ENCODE measurements around the gene NEGR1.

Gene NEGR1

DNA sequence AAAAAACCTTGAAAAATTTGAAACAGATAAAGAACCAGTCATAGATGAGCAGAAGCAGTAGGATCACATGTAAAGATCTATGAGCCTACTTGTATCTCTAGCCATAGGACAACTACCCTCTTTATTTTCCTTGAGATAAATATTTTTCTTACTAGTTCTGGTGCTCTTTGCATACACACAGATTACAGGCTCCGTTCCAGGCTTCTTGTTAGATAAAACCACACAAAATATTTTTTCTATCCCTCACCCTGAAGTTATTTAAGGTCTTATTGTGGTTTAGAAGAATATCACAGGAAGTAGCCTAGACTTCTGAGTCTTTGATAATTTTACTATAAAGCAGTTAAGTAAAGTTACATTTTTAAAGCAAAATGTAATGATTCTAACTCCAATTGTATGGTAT is 512.2 kb downstream of the NEGR1 start:
- DNase-seq, result no peak

DNA sequence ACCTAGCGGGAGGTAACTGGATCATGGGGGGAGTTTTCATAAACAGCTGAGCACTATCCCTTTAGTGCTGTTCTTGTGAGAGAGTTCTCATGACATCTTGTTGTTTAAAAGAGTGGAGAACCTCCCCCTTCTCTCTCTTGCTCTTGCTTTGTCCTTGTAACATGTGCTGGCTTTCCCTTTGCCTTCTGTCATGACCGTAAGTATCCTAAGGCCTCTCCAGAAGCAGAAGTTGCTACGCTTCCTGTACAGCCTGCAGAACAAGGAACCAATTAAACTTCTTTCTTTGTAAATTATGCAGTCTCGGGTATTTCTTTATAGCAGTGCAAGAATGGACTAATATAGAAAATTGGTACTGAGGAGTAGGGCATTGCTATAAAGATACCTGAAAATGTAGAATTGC is 515.6 kb downstream of the NEGR1 start:
- DNase-seq, result no peak

DNA sequence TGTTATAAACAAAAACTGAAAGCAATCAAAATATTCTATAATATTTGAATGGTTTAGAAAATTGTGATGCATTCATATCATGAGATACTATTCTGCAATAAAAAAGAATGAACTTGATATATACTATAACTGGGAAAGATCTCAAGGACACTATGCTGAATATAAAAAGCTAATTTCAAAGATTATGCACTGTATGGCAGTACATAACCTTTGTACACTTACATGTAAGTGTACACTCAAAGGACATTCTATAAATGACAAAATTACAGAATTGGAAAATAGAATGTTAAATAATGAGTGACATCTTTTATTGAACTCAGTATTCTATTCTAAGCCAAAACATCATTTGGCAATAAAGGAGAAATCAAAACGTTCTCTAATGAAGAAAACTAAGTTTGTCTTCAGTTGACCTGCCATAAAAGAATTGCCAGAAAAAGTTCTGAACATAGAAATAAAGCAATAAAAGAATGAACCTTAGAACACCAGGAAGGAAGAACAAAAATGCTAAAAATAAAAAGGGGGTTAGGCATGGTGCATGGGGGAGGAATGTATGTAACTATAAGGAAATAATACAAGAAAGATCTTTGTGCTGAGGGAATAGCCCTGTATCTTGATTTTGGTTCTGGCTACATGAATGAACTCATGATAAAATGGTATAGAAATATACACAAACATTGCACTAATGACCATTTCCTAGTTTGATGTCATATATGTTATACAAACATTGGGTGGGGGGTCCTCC is 519.7 kb downstream of the NEGR1 start:
- no peak for DNase-seq

DNA sequence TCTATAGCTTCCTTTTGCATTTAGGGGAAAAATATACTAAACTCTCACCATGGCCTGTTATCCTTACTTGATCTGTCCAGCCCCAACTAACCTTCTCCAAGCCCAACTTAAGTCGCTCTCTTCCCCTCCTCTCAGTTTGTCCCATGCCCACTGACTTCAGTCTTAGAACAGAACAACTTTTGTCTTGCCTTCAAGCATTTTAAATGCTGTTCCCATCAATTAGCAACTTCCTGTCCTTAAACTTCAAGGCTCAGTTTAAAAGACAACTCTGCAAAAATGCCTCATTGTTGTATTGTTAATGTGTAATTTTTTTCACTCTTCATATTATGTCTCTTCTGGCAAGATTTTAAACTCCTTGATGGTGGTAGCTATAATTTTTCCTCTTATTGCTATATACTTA is 526.9 kb downstream of the NEGR1 start:
- no peak for DNase-seq

DNA sequence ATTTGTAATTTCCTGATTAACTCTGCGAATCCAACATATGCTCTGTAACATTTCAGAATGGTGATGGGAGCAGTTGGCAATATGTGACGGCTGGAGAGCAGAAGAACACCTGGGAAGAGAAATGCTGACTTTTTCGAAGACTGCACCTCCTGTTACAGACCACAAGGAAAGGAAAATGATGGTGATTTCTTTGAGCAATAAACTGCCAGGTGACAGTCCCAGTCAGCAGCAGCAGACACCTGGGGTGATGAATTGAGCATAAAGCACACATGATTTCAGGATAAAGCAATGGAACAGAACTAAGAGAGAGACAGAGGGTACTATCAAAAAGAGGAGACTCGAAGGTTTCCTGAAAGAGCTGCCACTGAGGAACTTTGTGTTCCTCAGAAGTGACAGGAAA is 528.6 kb downstream of the NEGR1 start:
- no peak for DNase-seq

DNA sequence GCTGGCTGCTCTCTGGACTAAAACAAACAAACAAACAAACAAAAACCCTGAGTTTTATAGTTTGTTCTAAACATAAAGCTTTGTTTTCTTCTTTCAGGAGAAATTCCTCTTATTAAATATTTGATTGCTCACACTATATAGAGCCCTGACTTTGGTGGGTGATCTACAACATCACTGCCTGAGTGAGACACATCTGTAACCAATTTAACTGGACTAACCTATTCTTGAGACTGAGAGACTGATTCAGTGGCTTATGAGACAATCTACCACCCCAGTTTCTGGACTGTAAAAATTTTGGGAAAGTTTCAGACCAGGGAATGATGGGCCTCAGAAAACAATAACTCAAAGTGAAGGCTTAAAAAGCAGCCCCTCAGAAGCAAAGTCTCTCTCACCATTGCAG is 537.0 kb downstream of the NEGR1 start:
- no peak for DNase-seq

DNA sequence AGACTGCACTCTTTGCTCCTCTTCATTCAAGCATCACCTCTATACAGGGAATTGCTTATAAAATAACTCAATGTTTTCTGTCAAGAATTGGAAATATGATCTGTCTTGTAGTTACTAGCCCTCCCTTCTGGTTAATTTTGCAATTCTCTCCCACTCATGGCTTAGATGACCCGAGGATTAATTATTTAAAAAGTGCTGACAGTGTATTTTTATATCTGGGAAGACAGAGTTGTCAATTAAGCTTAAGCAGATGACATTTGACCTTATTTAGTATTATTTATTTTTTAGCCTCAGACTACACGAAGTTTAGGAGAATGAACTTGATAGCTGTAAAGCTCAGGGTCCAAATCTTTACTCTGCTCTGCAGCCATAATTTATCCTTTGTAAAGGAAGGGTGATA is 538.5 kb downstream of the NEGR1 start:
- DNase-seq, result no peak

DNA sequence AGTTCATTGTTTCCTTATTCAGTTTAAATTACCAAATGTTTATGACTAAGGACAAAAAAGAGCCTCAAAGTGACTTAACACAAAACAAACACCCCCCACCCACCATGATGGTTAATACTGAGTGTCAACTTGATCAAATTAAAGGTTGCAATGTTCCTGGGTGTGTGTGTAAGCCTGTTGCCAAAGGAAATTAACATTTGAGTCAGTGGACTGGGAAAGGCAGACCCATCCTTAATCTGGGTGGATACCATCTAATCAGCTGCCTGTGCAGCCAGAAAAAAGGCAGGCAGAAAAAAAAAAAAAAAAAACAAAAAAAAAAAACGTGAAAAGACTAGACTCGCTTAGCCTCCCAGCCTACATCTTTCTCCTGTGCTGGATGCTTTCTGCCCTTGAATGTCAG is 543.4 kb downstream of the NEGR1 start:
- DNase-seq, result no peak

DNA sequence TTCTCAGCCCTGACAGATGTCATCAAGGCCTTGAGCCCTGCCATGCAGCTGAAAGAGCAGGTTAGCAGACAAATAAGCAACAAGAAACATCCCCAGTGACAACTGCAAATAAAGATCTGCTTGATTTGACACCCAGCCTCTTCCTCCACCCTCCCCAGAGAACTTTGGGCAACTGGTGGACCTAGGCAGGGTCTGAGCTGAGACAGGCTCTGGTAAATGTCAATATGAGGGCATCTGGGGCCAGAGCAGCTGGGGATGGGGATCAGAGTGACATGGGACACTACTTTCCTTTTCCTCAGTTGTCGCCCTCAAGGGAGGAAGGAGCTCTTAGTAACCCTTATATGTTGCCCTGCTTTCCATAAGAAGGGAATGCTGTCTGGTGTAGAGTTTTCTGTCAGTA is 544.1 kb downstream of the NEGR1 start:
- DNase-seq, result no peak

DNA sequence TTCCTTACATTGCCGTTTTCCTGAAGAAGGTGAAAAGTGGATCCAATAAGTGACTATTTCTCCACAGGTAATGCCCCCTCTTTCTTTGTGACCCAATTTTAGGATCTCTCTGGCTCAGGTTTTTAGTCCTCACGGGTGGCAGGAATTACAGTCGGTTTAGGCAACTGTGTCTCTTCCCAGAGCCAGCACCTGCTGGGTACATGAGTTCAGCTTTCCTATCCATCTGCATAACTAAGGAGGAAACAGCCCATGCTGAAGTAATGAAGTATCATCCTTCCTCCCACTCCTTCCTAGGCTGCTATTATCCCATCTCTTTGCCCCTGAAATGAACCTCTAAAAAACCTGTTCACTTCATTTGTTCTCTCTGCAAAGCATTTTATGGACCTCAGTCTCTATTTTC is 544.6 kb downstream of the NEGR1 start:
- no peak for DNase-seq

DNA sequence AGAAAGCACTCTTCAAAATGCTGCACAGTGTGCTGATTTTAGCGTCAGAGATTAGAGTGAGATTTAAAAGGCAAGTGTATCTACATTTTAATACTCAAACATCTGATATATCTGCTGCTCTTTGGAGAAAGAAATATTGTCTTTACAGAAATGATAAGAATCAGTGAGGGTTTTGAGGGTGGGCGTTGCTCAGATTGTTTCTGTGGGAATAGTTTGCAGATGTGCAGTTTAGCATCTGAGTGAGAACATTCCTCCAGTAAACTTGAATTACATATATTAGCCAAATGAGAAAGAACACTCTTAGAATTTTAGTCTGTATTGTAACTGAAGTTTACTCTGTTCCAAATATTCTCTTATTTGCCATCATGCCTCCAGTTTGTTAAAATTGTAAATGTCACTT is 549.2 kb downstream of the NEGR1 start:
- no peak for DNase-seq

DNA sequence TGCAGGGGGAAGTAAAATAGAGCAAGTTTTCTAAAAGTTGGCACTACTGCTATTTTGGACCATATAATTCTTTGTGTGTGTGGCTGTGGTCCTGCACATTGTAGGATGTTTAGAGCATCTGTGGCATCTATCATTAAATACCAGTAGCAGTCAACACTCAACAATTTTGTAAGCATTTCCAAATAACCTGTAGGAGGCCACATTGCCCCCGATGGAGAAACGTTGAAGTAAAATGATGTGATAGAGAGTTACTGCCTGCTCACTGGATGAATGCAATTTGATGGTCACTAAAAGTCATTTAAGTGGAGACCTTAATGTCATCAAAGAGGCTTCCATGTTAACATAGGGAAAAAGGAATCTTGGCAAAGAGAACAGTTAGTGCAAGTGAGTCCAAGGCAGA is 560.8 kb downstream of the NEGR1 start:
- no peak for DNase-seq

DNA sequence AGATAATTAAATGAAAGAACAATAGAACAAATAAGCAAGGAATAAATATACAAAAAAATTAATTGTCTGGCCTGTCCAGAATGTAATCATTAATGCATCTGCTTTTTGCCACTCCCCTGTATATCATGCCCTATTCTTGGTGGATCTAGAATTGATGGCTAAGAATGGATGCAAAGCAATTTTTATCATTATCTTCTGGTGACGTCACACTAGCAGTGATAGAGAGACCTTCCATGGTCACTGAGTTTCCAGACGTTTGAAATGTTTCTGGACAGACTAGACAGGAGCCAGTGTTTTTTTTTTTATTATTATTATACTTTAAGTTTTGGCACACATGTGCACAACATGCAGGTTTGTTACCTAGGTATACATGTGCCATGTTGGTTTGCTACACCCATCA is 563.0 kb downstream of the NEGR1 start:
- no peak for DNase-seq

DNA sequence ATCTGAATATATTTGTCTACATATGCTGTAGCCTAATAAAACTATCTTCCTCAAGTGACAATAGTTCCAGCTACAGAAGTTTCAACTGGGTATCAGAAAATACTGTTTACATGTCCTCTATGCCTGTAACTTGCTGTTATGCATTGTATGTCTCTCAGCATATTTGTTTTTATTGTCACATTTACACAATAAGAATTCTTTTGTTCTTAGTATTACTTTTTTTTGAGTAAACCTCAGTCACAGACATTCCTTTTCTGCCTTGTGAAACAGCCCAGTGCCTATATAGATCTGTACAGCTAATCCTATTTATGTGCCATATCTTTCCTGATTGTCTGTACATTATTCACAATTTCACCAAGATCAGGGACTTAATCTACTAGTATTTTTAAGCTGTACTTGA is 565.2 kb downstream of the NEGR1 start:
- DNase-seq, result no peak

DNA sequence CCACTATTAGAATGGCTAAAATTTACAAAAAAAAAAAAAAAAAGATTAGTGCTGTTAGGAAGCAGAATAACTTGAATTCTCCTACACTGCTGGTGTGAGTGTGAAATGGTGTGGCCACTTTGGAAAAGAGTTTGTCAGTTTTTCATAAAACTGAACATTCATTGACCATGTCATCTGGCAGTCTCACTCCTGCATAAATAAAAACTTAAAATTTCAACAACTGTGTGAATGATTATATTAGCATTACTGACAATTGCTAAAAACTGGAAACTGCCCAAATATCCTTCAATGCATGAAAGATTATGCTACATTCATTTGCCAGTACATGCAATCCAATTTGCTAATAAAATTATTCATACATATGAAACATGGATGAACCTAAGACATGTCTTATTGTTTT is 570.9 kb downstream of the NEGR1 start:
- no peak for DNase-seq

DNA sequence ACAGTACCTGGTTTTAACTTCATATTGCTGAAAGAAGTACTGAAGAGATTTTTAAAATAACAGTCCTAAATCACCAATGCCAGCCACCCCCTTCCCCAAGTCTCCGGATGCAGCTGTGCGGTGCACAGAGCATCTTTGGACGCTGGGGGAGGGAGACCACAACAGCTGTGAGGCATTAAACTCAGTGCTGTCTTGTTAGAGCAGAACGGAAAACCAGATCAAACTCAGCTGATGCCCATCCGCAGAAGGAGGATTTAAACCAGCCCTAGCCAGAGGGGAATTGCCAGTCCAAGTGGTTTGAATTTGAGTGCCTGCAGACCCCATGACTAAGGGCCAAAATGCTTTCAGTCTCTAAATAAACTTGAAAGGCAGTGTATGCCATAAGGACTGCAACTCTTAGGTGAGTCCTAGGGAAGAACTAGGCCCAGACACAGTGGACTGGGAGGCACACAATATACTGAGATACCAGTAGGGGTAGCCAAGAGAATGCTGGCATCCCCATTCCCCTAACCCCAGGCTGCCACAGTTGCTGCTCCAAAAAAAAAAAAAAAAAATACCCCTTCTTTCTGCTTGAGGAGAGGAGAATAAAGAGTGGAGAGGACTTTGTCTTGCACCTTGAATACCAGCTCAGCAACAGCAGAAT is 576.2 kb downstream of the NEGR1 start:
- no peak for DNase-seq

DNA sequence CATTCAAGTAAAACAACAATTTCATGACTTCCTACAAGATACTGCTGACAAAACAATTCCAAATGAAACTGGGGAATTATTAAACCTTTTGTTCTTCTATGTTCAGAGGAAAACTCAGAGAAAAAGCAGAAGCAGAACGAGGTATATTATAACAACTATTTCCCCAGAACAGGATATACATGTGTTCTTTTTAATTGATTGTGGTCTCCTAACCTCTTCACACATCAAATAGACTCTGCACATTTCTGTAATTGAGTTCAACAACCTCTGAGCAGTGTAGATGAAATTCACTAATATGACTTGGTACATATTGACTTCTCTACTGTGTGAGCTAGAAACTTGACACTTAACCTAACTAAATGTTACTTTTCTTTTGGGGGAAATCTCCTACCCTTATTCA is 584.2 kb downstream of the NEGR1 start:
- DNase-seq, result no peak

DNA sequence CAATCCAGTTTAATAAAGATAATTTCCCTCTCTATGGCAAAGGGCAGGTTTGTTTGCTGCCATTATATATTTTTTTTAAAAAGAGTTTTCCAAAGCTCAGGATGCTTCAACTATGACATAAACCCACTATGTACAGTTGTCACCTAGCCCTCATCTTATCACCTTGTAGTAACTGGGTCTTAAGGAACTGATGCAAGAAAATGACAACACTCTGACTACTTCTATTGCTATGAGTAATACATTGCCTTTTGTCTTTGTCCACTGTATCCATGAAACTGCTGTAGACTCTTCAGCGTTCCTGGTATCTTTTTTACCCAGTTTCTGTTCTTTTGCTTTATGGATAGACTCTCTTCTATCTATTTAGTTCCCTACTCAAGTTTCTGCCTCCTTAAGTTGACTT is 586.5 kb downstream of the NEGR1 start:
- no peak for DNase-seq

DNA sequence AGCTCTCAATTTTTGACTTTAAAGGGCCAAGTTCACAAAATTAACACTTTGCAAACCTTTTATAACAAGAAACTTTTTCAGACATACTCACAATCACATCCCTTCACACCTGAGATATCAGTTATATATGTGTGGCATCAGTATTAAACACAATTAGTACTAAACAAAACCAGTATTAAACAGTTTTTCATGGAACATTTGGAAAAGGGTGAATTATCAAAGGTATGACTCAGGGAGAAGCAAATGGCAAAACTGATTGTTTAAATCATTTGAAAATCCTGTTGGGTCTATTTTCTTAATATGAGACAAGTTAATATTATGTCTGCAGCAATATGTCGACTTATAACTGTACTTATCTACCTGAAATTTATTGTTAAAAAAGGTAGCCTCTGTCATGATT is 587.3 kb downstream of the NEGR1 start:
- no peak for DNase-seq

DNA sequence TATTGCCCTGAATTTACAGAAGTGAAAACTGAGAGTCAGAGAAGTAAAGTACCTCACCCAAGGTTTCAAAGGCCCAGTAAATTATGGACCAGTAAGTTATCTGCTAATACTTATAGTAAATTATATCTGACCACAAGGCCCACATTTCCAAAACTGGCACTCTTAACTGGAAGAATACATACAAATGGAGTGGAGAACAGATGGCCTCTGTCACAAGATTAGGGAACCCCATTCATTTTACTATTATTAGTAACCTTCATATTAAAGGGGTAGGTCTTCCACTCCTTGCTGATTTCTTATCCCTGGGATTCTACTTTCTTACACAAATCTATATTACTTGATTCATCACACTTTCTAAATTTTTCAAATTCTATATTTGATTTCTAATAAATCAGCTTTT is 588.8 kb downstream of the NEGR1 start:
- DNase-seq, result no peak

DNA sequence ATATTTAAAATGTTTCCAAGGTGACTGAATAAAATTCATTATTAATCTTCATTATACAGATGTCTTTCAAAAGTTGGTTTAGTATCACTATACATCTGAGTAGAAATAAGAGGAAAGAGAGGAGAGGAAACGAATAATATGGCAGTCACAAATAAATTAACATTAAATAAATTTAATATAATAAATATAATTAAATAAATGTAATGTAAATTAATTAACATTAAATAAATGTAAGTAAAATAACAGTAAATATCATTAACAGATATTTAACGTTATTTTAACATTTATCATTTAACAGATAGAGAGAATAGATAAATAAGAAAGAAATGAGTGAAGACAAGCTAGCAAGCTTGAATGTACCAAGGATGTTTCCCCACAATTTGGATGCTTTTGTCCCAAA is 592.7 kb downstream of the NEGR1 start:
- DNase-seq, result no peak

DNA sequence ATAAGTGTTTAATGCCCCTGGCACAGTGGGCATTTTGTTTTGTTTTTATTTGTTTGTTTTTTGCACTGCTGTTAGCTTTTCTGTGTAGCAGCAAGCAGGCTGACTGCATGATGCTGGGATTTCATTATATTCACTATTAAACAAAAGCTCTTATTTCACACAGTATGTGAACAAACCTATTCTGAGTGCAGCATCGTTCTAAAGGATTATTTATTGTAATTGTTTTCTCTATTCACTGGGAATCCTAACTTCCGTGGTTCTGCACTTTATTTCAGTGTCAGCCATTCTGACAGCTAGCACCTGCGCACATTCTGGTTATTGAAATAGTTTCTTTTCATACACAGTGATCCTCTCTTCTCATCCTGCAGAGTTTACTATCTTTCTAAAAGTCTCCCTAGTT is 595.0 kb downstream of the NEGR1 start:
- DNase-seq, result no peak

DNA sequence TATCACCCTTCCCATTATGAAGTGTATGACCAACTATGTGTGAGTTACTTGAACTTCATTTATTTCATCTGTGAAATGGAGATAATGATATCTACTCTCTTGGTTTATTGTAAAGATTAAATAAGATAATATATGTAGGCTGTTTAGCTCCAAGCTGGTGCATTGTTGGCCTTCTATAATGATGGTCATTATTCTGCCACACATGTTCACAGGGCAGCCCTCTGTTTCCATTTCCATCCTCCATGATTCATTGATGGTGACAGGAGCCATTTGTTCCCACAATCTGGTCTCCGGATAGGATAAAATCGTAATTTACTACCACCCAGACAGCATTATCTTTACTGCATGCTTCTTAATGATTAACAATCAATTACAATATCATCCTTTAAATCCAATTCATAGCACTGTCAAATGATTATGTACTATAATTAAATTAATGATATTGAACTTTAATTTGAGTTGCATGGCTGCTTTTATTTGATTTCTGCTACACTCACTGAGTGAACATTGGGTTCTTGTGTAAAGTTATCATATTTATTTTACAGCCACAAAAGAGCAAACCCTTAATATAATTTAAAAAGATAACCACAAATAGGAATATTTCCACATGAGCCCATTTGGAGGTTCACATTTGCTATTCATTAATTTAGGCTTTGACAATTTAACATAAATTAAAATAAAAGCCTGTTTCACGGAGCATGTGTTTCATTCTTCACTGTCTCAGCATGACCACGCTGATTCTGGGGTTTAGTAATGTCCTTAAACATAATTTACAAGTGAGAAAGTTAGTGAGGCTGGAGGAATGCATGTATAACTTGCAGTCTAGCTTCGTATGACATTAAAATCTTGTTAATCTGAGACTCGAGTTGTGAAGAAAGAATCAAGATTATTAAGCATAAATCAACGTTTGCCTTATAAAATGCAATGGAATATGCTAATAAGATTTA is 605.1 kb downstream of the NEGR1 start:
- no peak for DNase-seq

DNA sequence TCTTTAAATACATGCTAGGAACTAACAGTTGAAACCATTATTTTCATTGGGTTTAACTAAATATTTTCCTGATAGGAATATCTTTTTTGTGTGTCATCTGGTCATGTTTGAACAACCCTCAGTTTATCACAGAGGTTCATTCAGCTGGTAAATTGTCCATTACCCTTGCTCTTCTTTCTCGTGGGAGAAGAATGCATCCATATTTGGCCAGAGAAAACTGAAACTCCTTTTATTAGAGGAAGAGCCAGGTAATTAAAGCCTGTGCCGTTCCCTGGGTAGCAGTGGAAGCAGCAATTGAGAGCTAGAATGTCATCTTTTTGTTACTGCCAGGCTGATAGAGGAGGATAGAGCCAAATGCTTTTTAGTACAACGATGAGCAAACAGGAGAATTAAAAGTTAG is 614.3 kb downstream of the NEGR1 start:
- DNase-seq, result no peak
